Measurements from ENCODE around the gene CRYBB3. TPM values are rescaled to one million over a fixed set of nuclear protein-coding genes. Genes with fewer than 3 reads are reported as not detected.

CRYBB3 gene
- polyA plus RNA-seq, 1 donor (not counting 4 experiments of a cell fraction or from before 2014, with no cell fraction given) = not detected

DNA sequence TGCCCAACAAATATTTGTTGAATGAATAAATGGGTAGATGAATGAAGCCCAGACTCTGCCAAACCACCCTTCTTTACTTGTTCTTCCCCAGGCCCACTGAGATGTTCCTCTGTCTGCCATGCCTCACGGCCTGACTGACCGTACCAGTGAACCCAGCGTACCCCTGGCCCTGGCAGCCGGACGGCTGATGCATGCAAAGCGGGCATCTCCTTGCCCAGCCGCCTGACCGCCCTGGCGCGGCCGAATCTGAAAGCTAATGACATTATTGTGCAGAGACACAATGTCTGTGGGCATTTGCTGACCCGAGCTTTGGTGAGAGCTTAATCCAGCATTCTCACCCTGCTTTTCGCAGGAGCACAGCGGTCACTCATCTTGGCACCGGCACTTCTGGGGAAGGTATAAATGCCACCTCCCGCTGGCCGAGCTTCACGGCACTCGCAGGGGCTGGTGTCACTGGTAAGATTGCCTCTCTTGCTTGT, 19.6 kb downstream of the CRYBB3 start, which contains the start of gene CRYBB2:
CRYBB2 (plus strand) TSS at position 429 of the 479 bp plus-strand sequence. CDS start 1,791 bp downstream, outside the sequence.
- dilution Hi-C loops (cut with MboI; ENCODE audit: extremely low pct_ligation_motif_present, low sequenced_read_pairs) = no loop called here
- H4K20me1 ChIP-seq (ENCODE audit: control insufficient read depth, extremely low read depth, insufficient read depth, low read length) = no peaks in the 10 kb centered on the region
- no peaks in the 10 kb centered on the region for H3K9me1 ChIP-seq (ENCODE audit: control insufficient read depth, extremely low read depth, insufficient read depth, low read length)
- no peaks in the 10 kb centered on the region for H3K36me3 ChIP-seq (ENCODE audit: control insufficient read depth in 2 of 2, extremely low read depth in 1 of 2, insufficient read depth in 2 of 2, low read length in 2 of 2)
- H3K79me2 ChIP-seq (ENCODE audit: control insufficient read depth, insufficient read depth, low read length) = no peaks in the 10 kb centered on the region
- no peak within 1 kb of the TSS for H3K27ac ChIP-seq (ENCODE audit: control insufficient read depth, insufficient read depth, low read length)
- H2AFZ ChIP-seq (ENCODE audit: control insufficient read depth, low read length) = no peak within 1 kb of the TSS
- no peak for TF ChIP-seq CTCF (optimal IDR thresholded peaks at IDR 0.05 in 1 of 3, IDR thresholded peaks at IDR 0.05 in 1 of 3, conservative IDR thresholded peaks at IDR 0.05 in 1 of 3; ENCODE audit: extremely low read depth in 1 of 3, insufficient read depth in 2 of 3, low read length in 3 of 3)
- no peak for TF ChIP-seq EZH2 (IDR thresholded peaks at IDR 0.05; ENCODE audit: low read length)
- no peaks in the 10 kb centered on the region for H3K4me1 ChIP-seq (ENCODE audit: control insufficient read depth, extremely low read depth, insufficient read depth, low read length)
- H3K9me3 ChIP-seq (ENCODE audit: control insufficient read depth, low read depth, low read length) = no peaks in the 10 kb centered on the region
- FAIRE-seq (no peak), DNase-seq (ENCODE audit: low read depth, low spot score) (no peak)
- H3K4me2 ChIP-seq (ENCODE audit: control insufficient read depth, extremely low read depth, insufficient read depth, low read depth, low read length) = no peak within 1 kb of the TSS
- no peak within 1 kb of the TSS for H3K9ac ChIP-seq (ENCODE audit: control insufficient read depth, extremely low read depth, insufficient read depth, low read length)
- peaks cover 24% of the 10 kb centered on the region for H3K27me3 ChIP-seq (ENCODE audit: control insufficient read depth, extremely low read depth, insufficient read depth, low read length)
- H3K4me3 ChIP-seq (ENCODE audit: control insufficient read depth in 2 of 3, extremely low read depth in 1 of 3, insufficient read depth in 2 of 3, low read depth in 1 of 3, low read length in 3 of 3) = no peak within 1 kb of the TSS

GRCh38 chr22:25219948-25220442, 20.3 kb downstream of the CRYBB3 start:
- no peaks in the 10 kb centered on the region for H3K9me1 ChIP-seq (ENCODE audit: control insufficient read depth, extremely low read depth, insufficient read depth, low read length)
- no peak overlapping the region for H3K4me2 ChIP-seq (ENCODE audit: control insufficient read depth, extremely low read depth, insufficient read depth, low read depth, low read length)
- no peak overlapping the region for H3K4me3 ChIP-seq (ENCODE audit: control insufficient read depth in 2 of 3, extremely low read depth in 1 of 3, insufficient read depth in 2 of 3, low read depth in 1 of 3, low read length in 3 of 3)
- no peak overlapping the region for H3K9ac ChIP-seq (ENCODE audit: control insufficient read depth, extremely low read depth, insufficient read depth, low read length)
- H2AFZ ChIP-seq (ENCODE audit: control insufficient read depth, low read length) = no peak overlapping the region
- dilution Hi-C loops (cut with MboI; ENCODE audit: extremely low pct_ligation_motif_present, low sequenced_read_pairs) = no loop called here
- H3K27me3 ChIP-seq (ENCODE audit: control insufficient read depth, extremely low read depth, insufficient read depth, low read length) = peaks cover 29% of the 10 kb centered on the region
- TF ChIP-seq CTCF (optimal IDR thresholded peaks at IDR 0.05 in 1 of 3, IDR thresholded peaks at IDR 0.05 in 1 of 3, conservative IDR thresholded peaks at IDR 0.05 in 1 of 3; ENCODE audit: extremely low read depth in 1 of 3, insufficient read depth in 2 of 3, low read length in 3 of 3) (no peak), EZH2 (IDR thresholded peaks at IDR 0.05; ENCODE audit: low read length) (no peak)
- no peak overlapping the region for H3K27ac ChIP-seq (ENCODE audit: control insufficient read depth, insufficient read depth, low read length)
- no peaks in the 10 kb centered on the region for H4K20me1 ChIP-seq (ENCODE audit: control insufficient read depth, extremely low read depth, insufficient read depth, low read length)
- H3K9me3 ChIP-seq (ENCODE audit: control insufficient read depth, low read depth, low read length) = no peaks in the 10 kb centered on the region
- DNase-seq (ENCODE audit: low read depth, low spot score) (no peak), FAIRE-seq (peak; percentile 23)
- H3K36me3 ChIP-seq (ENCODE audit: control insufficient read depth in 2 of 2, extremely low read depth in 1 of 2, insufficient read depth in 2 of 2, low read length in 2 of 2) = no peaks in the 10 kb centered on the region
- no peaks in the 10 kb centered on the region for H3K79me2 ChIP-seq (ENCODE audit: control insufficient read depth, insufficient read depth, low read length)
- H3K4me1 ChIP-seq (ENCODE audit: control insufficient read depth, extremely low read depth, insufficient read depth, low read length) = no peaks in the 10 kb centered on the region
